ENCODE measurements around the gene ROPN1L. TPM values are rescaled to one million over a fixed set of nuclear protein-coding genes. Genes with fewer than 3 reads are reported as not detected.

The ROPN1L gene
- total and polyA plus RNA-seq, 2 of the 13 experiments (the other 11 are each of a cell fraction or from before 2014, with no cell fraction given) = not detected

GRCh38 chr5:10499066-10499465 lies 57.4 kb downstream of the ROPN1L start:
- FAIRE-seq (no peak), ATAC-seq (no peak), DNase-seq (ENCODE audit: low spot score) (no peak)
- no peak overlapping the region for H3K9ac ChIP-seq (ENCODE audit: insufficient read depth, low read depth, low read length)
- ChIA-PET CTCF (ENCODE audit: low intra/inter-chr PET ratio, low total read pairs) (no interaction called here), POLR2A (no interaction called here)
- H3K9me3 ChIP-seq (ENCODE audit: low read length) = peaks cover 12% of the 10 kb centered on the region
- no peaks in the 10 kb centered on the region for H3K79me2 ChIP-seq (ENCODE audit: insufficient read depth, low read length)
- intact Hi-C loops (cut with micrococcal nuclease; ENCODE audit: unreplicated experiment) (no loop called here), in situ Hi-C loops (cut with HindIII; ENCODE audit: extremely low pct_ligation_motif_present, low pct_unique_long_range_greater_than_20kb) (no loop called here)
- H3K4me2 ChIP-seq (ENCODE audit: low read depth, low read length) = no peak overlapping the region
- H3K4me3 ChIP-seq (replicated peaks in 1 of 3; ENCODE audit: insufficient read depth in 1 of 3, low read depth in 2 of 3, low read length in 3 of 3) = no peak overlapping the region
- H3K36me3 ChIP-seq (replicated peaks in 1 of 2; ENCODE audit: control insufficient read depth in 1 of 2, insufficient read depth in 2 of 2, low read length in 2 of 2) = no peaks in the 10 kb centered on the region
- H4K20me1 ChIP-seq (ENCODE audit: insufficient read depth, low read length) = no peaks in the 10 kb centered on the region
- peaks cover 14% of the 10 kb centered on the region for H3K4me1 ChIP-seq (ENCODE audit: insufficient read depth, low read length)
- H2AFZ ChIP-seq (ENCODE audit: low read length) = no peak overlapping the region
- H3K27ac ChIP-seq (ENCODE audit: extremely low read length, insufficient read depth, low read length) = no peak overlapping the region
- no peak for TF ChIP-seq ZNF839 (CRISPR knock-in tag; IDR thresholded peaks at IDR 0.05; ENCODE audit: borderline replicate concordance)
- no peak for TF ChIP-seq ZNF503 (CRISPR knock-in tag; IDR thresholded peaks at IDR 0.05)
- no peak for TF ChIP-seq SNAPC2 (CRISPR knock-in tag; IDR thresholded peaks at IDR 0.05)
- no peak for TF ChIP-seq ZNF674 (CRISPR knock-in tag; IDR thresholded peaks at IDR 0.05; ENCODE audit: low read depth)
- TF ChIP-seq KLF16 (CRISPR knock-in tag; IDR thresholded peaks at IDR 0.05) = no peak
- no TSS peak for BruUV-seq (replicated peaks)
- H3K27me3 ChIP-seq (ENCODE audit: control insufficient read depth in 1 of 2, insufficient read depth in 2 of 2, low read length in 2 of 2) = peaks cover 0 to 3% of the 10 kb centered on the region in 2 experiments; a peak in 3 of 5 replicates
- WGBS (ENCODE audit: low lambda C conversion rate) = 56% methylated on average over 6 of the region's 9 CpGs

GRCh38 chr5:10499776-10500175 lies 58.1 kb downstream of the ROPN1L start:
- no peak for ATAC-seq
- DNase-seq (ENCODE audit: low spot score) = no peak
- Histone ChIP-seq H3K36me3 (replicated peaks in 1 of 2; ENCODE audit: control insufficient read depth in 1 of 2, insufficient read depth in 2 of 2, low read length in 2 of 2) (no peaks in the 10 kb centered on the region), H4K20me1 (ENCODE audit: insufficient read depth, low read length) (no peaks in the 10 kb centered on the region), H3K27ac (ENCODE audit: extremely low read length, insufficient read depth, low read length) (no peak overlapping the region), H2AFZ (ENCODE audit: low read length) (no peak overlapping the region), H3K9ac (ENCODE audit: insufficient read depth, low read depth, low read length) (no peak overlapping the region), H3K4me2 (ENCODE audit: low read depth, low read length) (no peak overlapping the region), H3K79me2 (ENCODE audit: insufficient read depth, low read length) (no peaks in the 10 kb centered on the region), H3K4me3 (replicated peaks in 1 of 3; ENCODE audit: insufficient read depth in 1 of 3, low read depth in 2 of 3, low read length in 3 of 3) (no peak overlapping the region), H3K9me3 (ENCODE audit: low read length) (peaks cover 5% of the 10 kb centered on the region), H3K4me1 (ENCODE audit: insufficient read depth, low read length) (peaks cover 17% of the 10 kb centered on the region), H3K27me3 (ENCODE audit: control insufficient read depth in 1 of 2, insufficient read depth in 2 of 2, low read length in 2 of 2) (peaks cover 0 to 3% of the 10 kb centered on the region in 2 experiments; a peak in 3 of 5 replicates)
- BruUV-seq (replicated peaks) = no TSS peak
- in situ Hi-C loops (cut with HindIII; ENCODE audit: extremely low pct_ligation_motif_present, low pct_unique_long_range_greater_than_20kb) = no loop called here
- FAIRE-seq = no peak
- intact Hi-C loops (cut with micrococcal nuclease; ENCODE audit: unreplicated experiment) = no loop called here
- 44% methylated on average over 2 of the region's 2 CpGs for WGBS (ENCODE audit: low lambda C conversion rate)
- POLR2A ChIA-PET = no interaction called here
- CTCF ChIA-PET (ENCODE audit: low intra/inter-chr PET ratio, low total read pairs) = no interaction called here
- no peak for TF ChIP-seq MED13 (CRISPR knock-in tag; IDR thresholded peaks at IDR 0.05)
- no peak for TF ChIP-seq SRSF4 (IDR thresholded peaks at IDR 0.05; ENCODE audit: low read depth, low read length, poor library complexity, severe bottlenecking)
- TF ChIP-seq ZNF512B (CRISPR knock-in tag; IDR thresholded peaks at IDR 0.05; ENCODE audit: borderline replicate concordance) = no peak
- TF ChIP-seq SRY (CRISPR knock-in tag; IDR thresholded peaks at IDR 0.05) = no peak
- no peak for TF ChIP-seq RORA (CRISPR knock-in tag; IDR thresholded peaks at IDR 0.05)
- TF ChIP-seq MYNN (CRISPR knock-in tag; IDR thresholded peaks at IDR 0.05; ENCODE audit: low read depth) = no peak
- TF ChIP-seq HIC2 (CRISPR knock-in tag; IDR thresholded peaks at IDR 0.05; ENCODE audit: low read depth) = no peak
- no peak for TF ChIP-seq TCF7L2 (IDR thresholded peaks at IDR 0.05; ENCODE audit: low read depth, low read length)
